H9 (cell line): ENCODE data around the gene HIVEP1. TPM values are rescaled to one million over a fixed set of nuclear protein-coding genes. Genes with fewer than 3 reads are reported as not detected.

Experiments used
- DNase-seq: peaks from one replicate; pipeline ENCODE4 v3.0.0-alpha.2; 2017
- H2AFZ ChIP-seq: one replicate; pipeline ENCODE4 v1.6.1; 2013; ENCODE audit warnings: mild to moderate bottlenecking, low read length, control low read depth, moderate library complexity
- H2AK5ac ChIP-seq: 2 replicates; pipeline ENCODE4 v1.6.1; 2013; ENCODE audit warnings: low read length, control low read depth, mixed read lengths; ENCODE audit not compliant: insufficient read length
- H2BK120ac ChIP-seq: one replicate; pipeline ENCODE4 v1.6.1; 2013; ENCODE audit warnings: low read depth, mild to moderate bottlenecking, low read length, control low read depth, inconsistent platforms; ENCODE audit not compliant: poor library complexity, severe bottlenecking
- H2BK12ac ChIP-seq: 2 replicates; pipeline ENCODE4 v1.6.1; 2013; ENCODE audit warnings: low read length, control low read depth, mixed read lengths, low read depth; ENCODE audit not compliant: insufficient read length
- H2BK15ac ChIP-seq: 2 replicates; pipeline ENCODE4 v1.6.1; 2013; ENCODE audit warnings: low read depth, low read length, control low read depth
- H2BK20ac ChIP-seq: one replicate; pipeline ENCODE4 v1.6.1; 2013; ENCODE audit warnings: low read depth, mild to moderate bottlenecking, low read length, control low read depth, inconsistent platforms; ENCODE audit not compliant: poor library complexity, severe bottlenecking
- H2BK5ac ChIP-seq: 2 replicates; pipeline ENCODE4 v1.6.1; 2013; ENCODE audit warnings: low read length, control low read depth, mixed read lengths; ENCODE audit not compliant: insufficient read length
- H3K14ac ChIP-seq: 2 replicates; pipeline ENCODE4 v1.6.1; 2013; ENCODE audit warnings: low read length, control low read depth; ENCODE audit not compliant: insufficient read depth
- H3K18ac ChIP-seq: 2 replicates; pipeline ENCODE4 v1.6.1; 2013; ENCODE audit warnings: low read depth, mild to moderate bottlenecking, mixed read lengths, low read length, control low read depth; ENCODE audit not compliant: insufficient read length
- H3K23ac ChIP-seq: 2 replicates; pipeline ENCODE4 v1.6.1; 2013; ENCODE audit warnings: low read length, control low read depth, mixed read lengths, low read depth; ENCODE audit not compliant: insufficient read length
- H3K23me2 ChIP-seq: 2 replicates; pipeline ENCODE4 v1.6.1; 2013; ENCODE audit warnings: low read depth, mild to moderate bottlenecking, mixed read lengths, low read length, control low read depth; ENCODE audit not compliant: insufficient read length, poor library complexity, severe bottlenecking
- H3K27ac ChIP-seq: 2 replicates; pipeline ENCODE4 v1.5.1; 2013; ENCODE audit warnings: low read length, control low read depth, mixed read lengths, low read depth; ENCODE audit not compliant: insufficient read length
- H3K27me3 ChIP-seq: 2 replicates; pipeline ENCODE4 v1.6.1; 2013; ENCODE audit warnings: low read length, control low read depth, inconsistent platforms; ENCODE audit not compliant: insufficient read depth
- H3K4ac ChIP-seq: 2 replicates; pipeline ENCODE4 v1.6.1; 2013; ENCODE audit warnings: low read depth, mild to moderate bottlenecking, control low read depth, inconsistent platforms, low read length, moderate library complexity
- H3K4me1 ChIP-seq: 2 replicates; pipeline ENCODE4 v1.6.1; 2013; ENCODE audit warnings: low read length, control low read depth, inconsistent platforms; ENCODE audit not compliant: insufficient read depth
- H3K4me2 ChIP-seq: 2 replicates; pipeline ENCODE4 v1.6.1; 2013; ENCODE audit warnings: low read length, control low read depth, mixed read lengths; ENCODE audit not compliant: insufficient read length, insufficient read depth
- H3K56ac ChIP-seq: 2 replicates; pipeline ENCODE4 v1.6.1; 2013; ENCODE audit warnings: low read depth, mild to moderate bottlenecking, mixed read lengths, low read length, control low read depth; ENCODE audit not compliant: insufficient read length
- H3K79me1 ChIP-seq: 2 replicates; pipeline ENCODE4 v1.6.1; 2013; ENCODE audit warnings: low read depth, mild to moderate bottlenecking, moderate library complexity, low read length, control low read depth, inconsistent platforms; ENCODE audit not compliant: insufficient read depth, poor library complexity, severe bottlenecking
- H3K79me2 ChIP-seq: 2 replicates; pipeline ENCODE4 v1.6.1; 2013; ENCODE audit warnings: low read length, control low read depth, inconsistent platforms; ENCODE audit not compliant: insufficient read depth
- H3K9ac ChIP-seq: 2 replicates; pipeline ENCODE4 v1.6.1; 2013; ENCODE audit warnings: low read length, control low read depth, mixed read lengths; ENCODE audit not compliant: insufficient read length; ENCODE audit errors: extremely low read depth
- H3K9me3 ChIP-seq: one replicate; pipeline ENCODE4 v1.6.1; 2013; ENCODE audit warnings: low read depth, low read length, inconsistent platforms; ENCODE audit not compliant: control insufficient read depth
- H3T11ph ChIP-seq: one replicate; pipeline ENCODE4 v1.6.1; 2013; ENCODE audit warnings: mild to moderate bottlenecking, low read length, control low read depth, inconsistent platforms
- H4K20me1 ChIP-seq: one replicate; pipeline ENCODE4 v1.6.1; 2013; ENCODE audit not compliant: control insufficient read depth, insufficient read length, insufficient read depth
- H4K5ac ChIP-seq: 2 replicates; pipeline ENCODE4 v1.6.1; 2013; ENCODE audit warnings: low read depth, mild to moderate bottlenecking, mixed read lengths, low read length, control low read depth; ENCODE audit not compliant: insufficient read length
- H4K8ac ChIP-seq: replicated peaks from 2 replicates; pipeline ENCODE4 v1.6.1; 2013; ENCODE audit warnings: low read length, control low read depth, mixed read lengths, low read depth; ENCODE audit not compliant: insufficient read length
- H4K91ac ChIP-seq: 2 replicates; pipeline ENCODE4 v1.6.1; 2013; ENCODE audit warnings: low read depth, mild to moderate bottlenecking, moderate library complexity, mixed read lengths, low read length, control low read depth; ENCODE audit not compliant: insufficient read length
- H3K27ac Mint-ChIP-seq, 3 experiments: 2 replicates in 2 of 3; 3 replicates in 1 of 3; pipeline ENCODE4 v1.8.0; 2020 to 2021; ENCODE audit warnings: mixed read lengths in 3 of 3, mild to moderate bottlenecking in 1 of 3, moderate library complexity in 1 of 3
- H3K27me3 Mint-ChIP-seq: 2 replicates; pipeline ENCODE4 v1.8.0; 2021; ENCODE audit warnings: low read depth, mild to moderate bottlenecking, moderate library complexity, mixed read lengths
- H3K36me3 Mint-ChIP-seq, 3 experiments: 2 replicates in 2 of 3; 3 replicates in 1 of 3; pipeline ENCODE4 v1.8.0; 2020 to 2021; ENCODE audit warnings: low read depth in 3 of 3, mixed read lengths in 3 of 3; ENCODE audit not compliant: insufficient read depth in 1 of 3
- H3K4me1 Mint-ChIP-seq, 2 experiments: 2 replicates each; pipeline ENCODE4 v1.8.0; 2020; ENCODE audit warnings: mixed read lengths in 2 of 2
- H3K4me3 Mint-ChIP-seq, 2 experiments: 2 replicates in 1 of 2; 3 replicates in 1 of 2; pipeline ENCODE4 v1.8.0; 2020 to 2021; ENCODE audit warnings: mild to moderate bottlenecking in 2 of 2, mixed read lengths in 2 of 2, moderate library complexity in 1 of 2
- H3K9me3 Mint-ChIP-seq, 2 experiments: 2 replicates in 1 of 2; 3 replicates in 1 of 2; pipeline ENCODE4 v1.8.0; 2020; ENCODE audit warnings: mild to moderate bottlenecking in 2 of 2, mixed read lengths in 2 of 2, moderate library complexity in 1 of 2
- CTCF ChIP-seq: fragments of 200-600 bp; sonication (generic); conservative IDR thresholded peaks from 3 replicates; pipeline ENCODE4 v1.8.0; 2021; ENCODE audit warnings: antibody characterized with exemption, mild to moderate bottlenecking
- WGBS: extraction: QIAGEN DNeasy Blood & Tissue Kit; methylation state at CpG from one replicate; pipeline ENCODE4 v1.1.7; 2013; ENCODE audit warnings: missing lambda C conversion rate, low lambda C conversion rate, mixed read lengths; ENCODE audit not compliant: insufficient read length; ENCODE audit errors: extremely low coverage; 5-methylcytosine and 5-hydroxymethylcytosine counted together
- total RNA-seq: library from RNA; stranded (reverse); gene quantifications from 2 replicates; pipeline ENCODE4 v1.2.1, GENCODE V29; 2021

The HIVEP1 gene
- total RNA-seq, 1 experiment from 2014 or later, result 44.2 TPM

- Histone ChIP-seq H3K18ac (no peak overlapping the region), H3K27ac (no peak overlapping the region), H2BK5ac (no peak overlapping the region), H3K27me3 (no peaks in the 10 kb centered on the region), H2AK5ac (no peak overlapping the region), H2BK12ac (no peak overlapping the region), H4K8ac (no peak overlapping the region), H4K20me1 (no peaks in the 10 kb centered on the region), H3K56ac (no peak overlapping the region), H3K4me1 (no peaks in the 10 kb centered on the region), H3K23me2 (no peaks in the 10 kb centered on the region), H3K14ac (no peak overlapping the region), H3K9me3 (no peaks in the 10 kb centered on the region), H3K4ac (no peak overlapping the region), H3T11ph (no peak overlapping the region), H4K5ac (no peak overlapping the region), H2BK20ac (no peak overlapping the region), H2BK120ac (no peak overlapping the region), H3K4me2 (no peak overlapping the region), H3K79me2 (peaks cover 15% of the 10 kb centered on the region), H3K23ac (no peak overlapping the region), H2BK15ac (no peak overlapping the region), H3K9ac (no peak overlapping the region), H4K91ac (no peak overlapping the region), H3K79me1 (peaks cover 3% of the 10 kb centered on the region), H2AFZ (no peak overlapping the region)
- no peaks in the 10 kb centered on the region for H3K27me3 Mint-ChIP-seq
- peaks cover 0 to 3% (median 0%) of the 10 kb centered on the region in 3 experiments; a peak in 2 of 7 replicates for H3K36me3 Mint-ChIP-seq
- no CpG with 5 or more reads among the region's 4 CpGs for WGBS
- no peak overlapping the region for H3K4me3 Mint-ChIP-seq
- H3K9me3 Mint-ChIP-seq, result no peaks in the 10 kb centered on the region
- no peak for TF ChIP-seq CTCF
- H3K4me1 Mint-ChIP-seq, result peaks cover 3 to 11% of the 10 kb centered on the region in 2 experiments; a peak in 3 of 4 replicates
- no peak for DNase-seq
- H3K27ac Mint-ChIP-seq, result peak overlapping the region in 1 of 3 experiments; percentile 28; a peak in 1 of 7 replicates
Observed at GRCh38 chr6:12051861-12052368, 39.8 kb downstream of the HIVEP1 start.
